NCI-H446 treated with DMSO at 0.1 percent for 48 hours (cell line): ENCODE results near the gene RAB23.

Experiments
- DNase-seq: peaks from one replicate; lab custom pipeline; 2025; lab: John Stamatoyannopoulos, UW

Gene RAB23

GRCh38 chr6:57182017-57182432 lies 40.1 kb downstream of the RAB23 start:
- no peak for DNase-seq

- DNase-seq, result no peak
Measured at GRCh38 chr6:57180596-57180995, 41.5 kb downstream of the RAB23 start.

GRCh38 chr6:57177545-57178265 lies 44.4 kb downstream of the RAB23 start:
- no peak for DNase-seq

GRCh38 chr6:57174511-57174907 lies 47.6 kb downstream of the RAB23 start:
- DNase-seq, result no peak

GRCh38 chr6:57173886-57174510 lies 48.1 kb downstream of the RAB23 start:
- DNase-seq, result peak; percentile 23

GRCh38 chr6:57173056-57173885 lies 48.8 kb downstream of the RAB23 start:
- DNase-seq, result peak; percentile 27

GRCh38 chr6:57172136-57173055 lies 49.7 kb downstream of the RAB23 start, which contains the start of gene BAG2:
Gene BAG2 (plus strand): TSS chr6:57172326. CDS start chr6:57172698, 372 bp downstream.
- peak; percentile 79 for DNase-seq

- DNase-seq, result no peak
Measured at GRCh38 chr6:57165080-57165479, 57.0 kb downstream of the RAB23 start.

- no peak for DNase-seq
Measured at GRCh38 chr6:57163956-57164355, 58.2 kb downstream of the RAB23 start.

- DNase-seq, result no peak
Measured at GRCh38 chr6:57162516-57162915, 59.6 kb downstream of the RAB23 start.

GRCh38 chr6:57162028-57162427 lies 60.1 kb downstream of the RAB23 start:
- no peak for DNase-seq

GRCh38 chr6:57159127-57159526 lies 63.0 kb downstream of the RAB23 start:
- DNase-seq, result no peak

- no peak for DNase-seq
Measured at GRCh38 chr6:57158658-57159057, 63.4 kb downstream of the RAB23 start.

- no peak for DNase-seq
Measured at GRCh38 chr6:57147955-57148858, 73.9 kb downstream of the RAB23 start.

GRCh38 chr6:57147401-57147800 lies 74.7 kb downstream of the RAB23 start:
- DNase-seq, result no peak

- DNase-seq, result no peak
Measured at GRCh38 chr6:57143690-57144089, 78.4 kb downstream of the RAB23 start.

- DNase-seq, result no peak
Measured at GRCh38 chr6:57142178-57142525, 80.0 kb downstream of the RAB23 start.

GRCh38 chr6:57141451-57142177 lies 80.5 kb downstream of the RAB23 start:
- no peak for DNase-seq

GRCh38 chr6:57138026-57138425 lies 84.1 kb downstream of the RAB23 start:
- no peak for DNase-seq

- DNase-seq, result no peak
Measured at GRCh38 chr6:57137350-57137749, 84.8 kb downstream of the RAB23 start.
